Measurements from ENCODE around the gene AHCYL1. TPM values are rescaled to one million over a fixed set of nuclear protein-coding genes. Genes with fewer than 3 reads are reported as not detected.

AHCYL1 gene
- total and polyA plus RNA-seq, 2 donors from 2014 or later, result 103 to 125 TPM

- DNase-seq, result no peak
- H3K27me3 ChIP-seq (ENCODE audit: control insufficient read depth, insufficient read depth, low read length), result no peaks in the 10 kb centered on the region
- no peaks in the 10 kb centered on the region for H3K4me1 ChIP-seq (ENCODE audit: control insufficient read depth in 2 of 3, insufficient read depth in 2 of 3, low read depth in 1 of 3, low read length in 3 of 3)
- TF ChIP-seq CTCF (IDR thresholded peaks at IDR 0.05; ENCODE audit: borderline replicate concordance, extremely low read depth, insufficient read depth), result no peak
- no peak overlapping the region for H3K4me3 ChIP-seq (ENCODE audit: low read length in 3 of 3)
- no peak overlapping the region for H3K27ac ChIP-seq (ENCODE audit: low read depth in 2 of 2, low read length in 2 of 2)
- no peak overlapping the region for H3K9ac ChIP-seq (ENCODE audit: low read length in 3 of 3)
- intact Hi-C loops (cut with DNase I), result no loop called here
- no peak for FAIRE-seq
- no peaks in the 10 kb centered on the region for H3K36me3 ChIP-seq (ENCODE audit: control insufficient read depth in 2 of 3, insufficient read depth in 3 of 3, low read length in 3 of 3)
- H3K9me3 ChIP-seq (ENCODE audit: control insufficient read depth in 2 of 3, insufficient read depth in 1 of 3, low read length in 3 of 3), result no peaks in the 10 kb centered on the region
Measured at GRCh38 chr1:109954041-109954512, 30.5 kb upstream of the AHCYL1 start.

GRCh38 chr1:109959632-109959973, 25.0 kb upstream of the AHCYL1 start:
- intact Hi-C loops (cut with DNase I), result no loop called here
- Histone ChIP-seq H3K9ac (ENCODE audit: low read length in 3 of 3) (no peak overlapping the region), H3K36me3 (ENCODE audit: control insufficient read depth in 2 of 3, insufficient read depth in 3 of 3, low read length in 3 of 3) (no peaks in the 10 kb centered on the region), H3K4me1 (ENCODE audit: control insufficient read depth in 2 of 3, insufficient read depth in 2 of 3, low read depth in 1 of 3, low read length in 3 of 3) (peaks cover 2 to 14% (median 11%) of the 10 kb centered on the region in 3 donors), H3K27me3 (ENCODE audit: control insufficient read depth, insufficient read depth, low read length) (no peaks in the 10 kb centered on the region), H3K9me3 (ENCODE audit: control insufficient read depth in 2 of 3, insufficient read depth in 1 of 3, low read length in 3 of 3) (no peaks in the 10 kb centered on the region), H3K27ac (ENCODE audit: low read depth in 2 of 2, low read length in 2 of 2) (peak overlapping the region in 1 of 2 donors; percentile 47), H3K4me3 (ENCODE audit: low read length in 3 of 3) (no peak overlapping the region)
- DNase-seq (no peak), FAIRE-seq (no peak)
- no peak for TF ChIP-seq CTCF (IDR thresholded peaks at IDR 0.05; ENCODE audit: borderline replicate concordance, extremely low read depth, insufficient read depth)

GRCh38 chr1:109959974-109960744, 24.4 kb upstream of the AHCYL1 start:
- no peaks in the 10 kb centered on the region for H3K27me3 ChIP-seq (ENCODE audit: control insufficient read depth, insufficient read depth, low read length)
- TF ChIP-seq CTCF (IDR thresholded peaks at IDR 0.05; ENCODE audit: borderline replicate concordance, extremely low read depth, insufficient read depth), result no peak
- H3K4me1 ChIP-seq (ENCODE audit: control insufficient read depth in 2 of 3, insufficient read depth in 2 of 3, low read depth in 1 of 3, low read length in 3 of 3), result peaks cover 2 to 14% (median 11%) of the 10 kb centered on the region in 3 donors
- no peaks in the 10 kb centered on the region for H3K9me3 ChIP-seq (ENCODE audit: control insufficient read depth in 2 of 3, insufficient read depth in 1 of 3, low read length in 3 of 3)
- no peak overlapping the region for H3K9ac ChIP-seq (ENCODE audit: low read length in 3 of 3)
- intact Hi-C loops (cut with DNase I), result no loop called here
- no peak overlapping the region for H3K4me3 ChIP-seq (ENCODE audit: low read length in 3 of 3)
- FAIRE-seq (no peak), DNase-seq (peak in 3 of 5 donors; percentile 60 to 86 (median 83))
- H3K27ac ChIP-seq (ENCODE audit: low read depth in 2 of 2, low read length in 2 of 2), result no peak overlapping the region
- no peaks in the 10 kb centered on the region for H3K36me3 ChIP-seq (ENCODE audit: control insufficient read depth in 2 of 3, insufficient read depth in 3 of 3, low read length in 3 of 3)

Measured in kidney (tissue), 14 donors.